ENCODE results near the gene GPR63.

GPR63 gene

GRCh38 chr6:96816301-96816817 is 20.9 kb downstream of the GPR63 start:
- DNase-seq: no peak

DNA sequence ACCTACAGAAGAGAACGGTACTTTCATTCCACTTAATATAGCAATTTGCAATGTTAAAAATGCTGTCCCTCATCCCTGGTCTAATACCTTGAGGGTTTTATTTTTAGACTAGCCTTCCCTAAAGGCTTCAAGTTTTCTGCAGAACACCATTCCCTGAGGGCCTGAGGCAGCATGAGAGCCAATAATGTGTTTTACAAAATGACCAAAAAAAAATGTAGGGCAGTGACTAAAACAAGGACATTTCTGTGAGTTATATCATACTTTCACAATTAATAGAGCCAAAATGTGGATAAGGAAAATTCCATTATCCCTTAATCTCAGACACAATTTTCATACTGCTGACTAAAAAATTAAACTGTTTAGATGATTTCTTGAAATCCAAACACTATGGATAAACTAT is 22.7 kb downstream of the GPR63 start:
- DNase-seq: no peak

GRCh38 chr6:96812077-96812703 is 25.1 kb downstream of the GPR63 start:
- no peak for DNase-seq

- DNase-seq: no peak
Observed at GRCh38 chr6:96811670-96812069, 25.6 kb downstream of the GPR63 start.

GRCh38 chr6:96811136-96811535 is 26.1 kb downstream of the GPR63 start:
- no peak for DNase-seq

DNA sequence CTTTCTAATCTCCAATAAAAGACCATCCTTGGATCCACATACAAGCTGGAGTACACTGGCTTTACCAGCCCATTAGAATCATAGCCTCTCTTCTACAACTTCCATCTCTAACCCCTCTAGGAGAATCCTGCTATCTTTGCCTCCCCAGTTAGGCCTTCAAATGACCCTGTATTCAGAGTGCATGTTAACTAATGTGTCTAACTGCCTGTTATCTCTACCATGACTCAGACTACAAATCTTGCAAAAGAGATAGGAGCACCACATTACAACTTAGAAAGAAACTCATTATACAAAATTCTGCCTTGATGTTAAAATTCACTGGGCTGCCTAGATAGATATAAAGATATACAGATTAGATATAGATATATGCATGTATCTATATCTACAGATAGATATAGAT is 28.2 kb downstream of the GPR63 start:
- DNase-seq: no peak

GRCh38 chr6:96803106-96803481 is 34.2 kb downstream of the GPR63 start:
- no peak for DNase-seq

- DNase-seq: no peak
Observed at GRCh38 chr6:96795481-96795880, 41.8 kb downstream of the GPR63 start.

- DNase-seq: no peak
Observed at GRCh38 chr6:96794980-96795379, 42.3 kb downstream of the GPR63 start.

DNA sequence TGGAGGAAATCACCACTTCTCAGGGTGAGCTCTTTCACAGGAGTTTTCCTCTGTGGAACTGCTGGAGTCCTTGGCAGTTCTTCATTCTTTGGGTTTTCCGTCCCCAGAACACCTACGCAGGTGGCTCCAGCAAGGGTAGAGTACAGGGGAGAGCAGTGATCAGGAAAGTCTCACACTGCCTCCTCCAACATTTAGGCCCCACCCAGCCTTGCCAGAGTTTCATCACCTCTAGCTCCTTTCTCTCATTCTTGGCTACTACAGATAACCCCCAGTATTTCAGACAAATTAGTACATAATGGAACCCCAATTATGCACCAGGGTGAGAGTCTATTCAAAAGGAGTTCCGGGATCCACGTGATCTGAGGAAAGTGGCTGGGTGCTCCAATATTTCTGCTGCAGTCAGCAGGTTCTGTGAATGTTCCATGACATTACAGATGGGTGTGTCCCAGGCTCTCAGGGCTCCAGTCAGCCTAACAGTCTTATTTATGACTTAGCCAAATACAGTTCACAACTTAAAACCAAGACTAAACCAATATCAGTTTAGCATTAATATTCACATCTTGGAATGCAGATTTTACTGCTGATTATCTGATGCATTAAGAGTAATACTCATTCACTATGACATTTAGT is 44.6 kb downstream of the GPR63 start:
- DNase-seq: no peak

DNA sequence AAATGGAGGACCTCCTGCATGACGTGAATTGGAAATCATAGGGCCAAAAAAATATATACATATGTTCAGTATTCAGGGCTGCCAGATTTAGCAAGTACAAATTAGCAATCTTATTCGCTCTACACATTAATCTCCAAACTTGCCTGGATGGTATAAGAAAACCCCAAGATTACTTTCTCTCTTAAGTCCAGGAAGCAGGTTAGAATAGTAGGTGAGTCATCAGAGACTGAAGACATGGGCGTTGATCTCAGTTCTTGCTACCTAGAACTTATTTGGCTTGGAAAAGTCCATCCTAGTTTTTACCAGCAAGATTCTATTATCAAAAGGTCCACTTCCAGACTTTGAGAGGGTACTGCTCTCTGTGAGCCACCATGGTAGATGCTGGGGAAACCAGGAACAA is 47.4 kb downstream of the GPR63 start:
- DNase-seq: no peak

GRCh38 chr6:96787846-96788580 is 49.3 kb downstream of the GPR63 start:
- DNase-seq: peak; percentile 60

GRCh38 chr6:96786336-96786735 is 50.9 kb downstream of the GPR63 start:
- no peak for DNase-seq

DNA sequence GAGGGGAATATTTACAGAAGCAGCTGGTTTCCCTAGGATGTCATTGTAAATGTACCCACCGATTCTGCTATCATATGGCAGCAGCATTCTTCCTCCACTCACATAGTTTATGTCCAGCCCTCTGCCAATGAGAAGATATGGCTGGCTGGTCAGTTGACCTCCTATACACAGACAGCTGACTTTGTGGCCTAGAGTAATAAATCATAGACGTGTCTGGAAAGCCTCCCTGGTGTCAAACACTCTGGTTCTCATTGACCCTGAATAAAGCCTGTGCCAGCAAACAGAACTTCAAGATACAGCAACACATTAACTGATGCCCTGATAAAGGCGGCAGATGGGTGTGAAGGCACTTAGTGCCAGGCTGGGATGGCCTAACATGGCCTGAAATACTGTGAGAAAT is 52.6 kb downstream of the GPR63 start:
- no peak for DNase-seq

DNA sequence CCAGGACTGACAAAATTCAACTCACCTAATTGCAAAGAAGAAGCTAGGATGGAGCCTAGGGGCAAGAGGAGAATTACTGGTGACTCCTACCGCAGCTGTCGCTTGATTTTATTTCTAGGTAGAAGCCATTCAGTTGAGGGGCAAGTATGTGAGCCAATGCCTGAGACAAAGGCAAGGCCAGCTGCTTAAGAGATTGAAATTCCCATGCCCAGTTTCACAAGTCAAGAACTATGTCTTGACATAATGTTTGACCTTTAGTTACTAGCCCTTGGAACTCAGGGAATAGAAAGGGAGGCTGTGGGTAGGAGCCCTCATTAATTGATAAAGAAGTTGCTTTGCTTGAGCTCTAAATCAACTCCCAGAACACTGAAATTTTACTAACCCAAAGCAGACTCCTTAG is 54.0 kb downstream of the GPR63 start:
- no peak for DNase-seq

GRCh38 chr6:96781557-96781956 is 55.7 kb downstream of the GPR63 start:
- DNase-seq: no peak

DNA sequence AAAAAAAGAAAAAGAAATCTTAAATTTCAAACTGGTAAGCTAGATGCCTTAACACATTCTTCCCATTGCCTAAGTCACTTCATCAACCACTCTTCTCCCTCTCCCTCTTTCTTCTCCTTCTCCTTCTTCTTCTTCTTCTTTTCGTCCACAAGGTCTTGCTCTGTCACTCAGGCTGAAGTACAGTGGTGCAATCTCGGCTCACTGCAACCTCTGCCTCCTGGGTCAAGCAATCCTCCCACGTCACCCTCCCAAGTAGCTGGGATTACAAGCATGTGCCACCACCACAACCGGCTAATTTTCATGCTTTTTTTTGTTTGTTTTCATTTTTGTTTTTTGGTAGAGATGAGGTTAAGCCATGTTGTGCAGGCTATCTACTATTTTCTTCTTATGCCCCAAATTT is 60.2 kb downstream of the GPR63 start:
- no peak for DNase-seq

DNA sequence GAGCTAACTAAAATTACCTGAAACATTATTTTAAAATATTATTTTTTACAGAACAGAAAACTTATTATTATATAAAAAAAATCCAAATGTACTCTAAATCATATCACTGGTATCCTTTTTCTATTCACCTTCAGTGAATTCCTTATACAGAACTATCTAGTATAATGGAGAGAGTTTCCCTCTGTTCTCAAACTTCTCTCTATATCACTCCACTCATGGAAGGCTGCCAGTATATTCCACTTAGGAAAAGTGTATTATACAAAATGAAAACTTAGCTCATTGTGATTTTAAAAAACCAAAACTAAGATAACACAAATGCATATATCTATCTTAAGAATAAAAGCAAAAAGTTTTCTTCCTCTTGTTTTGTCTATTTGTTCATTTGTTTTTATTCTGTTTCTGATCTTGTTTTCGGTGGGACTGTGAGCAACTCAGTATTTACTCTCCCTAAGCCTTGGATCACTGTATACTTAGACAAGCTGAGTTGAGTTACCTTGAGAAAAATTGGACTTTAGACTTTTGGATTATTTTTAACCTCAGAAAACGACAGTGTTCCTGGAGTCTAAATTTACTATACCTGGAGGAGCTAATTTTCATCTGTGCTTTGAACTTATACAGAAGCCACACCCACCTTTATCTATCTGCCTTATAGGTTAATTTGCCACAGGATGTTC is 61.4 kb downstream of the GPR63 start:
- DNase-seq: no peak

- DNase-seq: no peak
Observed at GRCh38 chr6:96766769-96767168, 70.5 kb downstream of the GPR63 start.

- no peak for DNase-seq
Observed at GRCh38 chr6:96762599-96762998, 74.7 kb downstream of the GPR63 start.

DNA sequence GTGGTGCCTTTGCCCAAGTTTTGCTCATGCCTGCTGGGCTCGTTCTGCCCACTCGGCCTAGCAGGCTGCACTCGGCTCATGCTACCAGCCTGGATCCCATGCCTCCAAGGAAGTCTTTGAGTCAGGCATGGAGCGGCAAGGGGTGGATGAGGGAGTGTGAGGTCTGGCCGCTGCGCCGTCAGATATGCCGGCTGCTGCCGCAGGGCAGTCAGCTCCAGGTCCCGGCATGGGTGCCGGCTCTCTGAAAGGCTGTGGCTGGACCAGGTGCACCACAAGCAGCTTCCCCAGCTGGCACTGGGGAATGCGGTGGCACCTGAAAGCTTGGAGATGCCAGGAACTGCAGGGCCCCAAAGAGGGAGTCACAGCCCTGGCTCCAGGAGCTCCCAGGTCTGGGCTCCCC is 75.5 kb downstream of the GPR63 start:
- no peak for DNase-seq

GRCh38 chr6:96760153-96760687 is 77.1 kb downstream of the GPR63 start:
- no peak for DNase-seq

DNA sequence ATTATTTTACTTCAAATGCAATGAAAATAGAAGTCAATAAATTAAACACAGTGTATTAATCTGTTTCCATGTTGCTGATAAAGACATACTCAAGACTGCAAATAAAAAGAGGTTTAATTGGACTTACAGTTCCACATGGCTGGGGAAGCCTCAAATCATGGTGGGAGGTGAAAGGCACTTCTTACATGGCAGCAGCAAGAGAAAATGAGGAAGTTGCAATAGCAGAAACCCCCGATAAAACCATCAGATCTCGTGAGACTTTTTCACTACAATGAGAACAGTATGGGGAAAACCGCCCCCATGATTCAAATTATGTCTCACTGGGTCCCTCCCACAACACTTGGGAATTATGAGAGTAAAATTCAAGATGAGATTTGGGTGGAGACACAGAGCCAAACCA is 82.2 kb downstream of the GPR63 start:
- DNase-seq: no peak
